K562 (cell line): ENCODE data around the gene KCNQ4. TPM values are rescaled to one million over a fixed set of nuclear protein-coding genes. Genes with fewer than 3 reads are reported as not detected.

ENCODE experiments used
- ATAC-seq: fragments of 200-7000 bp; cut with Tn5 transposase; 3 replicates; pipeline ENCODE4 v1.9.1; 2020; ENCODE audit warnings: moderate library complexity
- BruUV-seq: library from RNA; stranded (reverse); fragments of 400-500 nt; replicated peaks from 2 replicates; lab custom pipeline; 2021; lab: Mats Ljungman, UMichigan
- CTCF ChIA-PET: fragments of 300-600 bp; formaldehyde crosslinking; extraction: SDS; loops from one replicate; lab custom pipeline; 2021; ENCODE audit warnings: low intra/inter-chr PET ratio; lab: Yijun Ruan, JAX
- POLR2A ChIA-PET: fragments of 300-600, 350-650 bp; sonication (Branson Sonifier 250); formaldehyde crosslinking; extraction: SDS; loops from one replicate; lab custom pipeline; 2021; ENCODE audit warnings: antibody characterized with exemption, inconsistent platforms; lab: Yijun Ruan, JAX
- DNase-seq, 4 experiments: peaks; one replicate each; pipeline versions ENCODE4 v3.0.0 to v3.0.0-alpha.2; 2011 to 2018; ENCODE audit warnings: low spot score in 3 of 4, mixed read lengths in 3 of 4; ENCODE audit errors: extremely low read depth in 1 of 4
- FAIRE-seq: peaks from 2 replicates; lab custom pipeline; 2011; peaks lifted over from hg19 to GRCh38; lab: Jason Lieb, UNC
- H2AFZ ChIP-seq: 2 replicates; pipeline ENCODE4 v1.6.0; 2011; ENCODE audit warnings: low read depth, low read length, control low read depth, inconsistent platforms
- H3K27ac ChIP-seq: fragments of 200-600 bp; 3 replicates; pipeline ENCODE4 v1.8.0; 2011; ENCODE audit warnings: low read depth, mild to moderate bottlenecking, control low read depth, inconsistent platforms, low read length, moderate library complexity, mixed read lengths; ENCODE audit errors: extremely low read depth
- H3K27me3 ChIP-seq, 2 experiments: fragments of 300-600 bp in 1 of 2; 2 replicates in 1 of 2; 3 replicates in 1 of 2; pipeline versions ENCODE4 v1.6.0 to v1.8.0; 2011; ENCODE audit warnings: inconsistent platforms in 2 of 2, low read length in 2 of 2, mild to moderate bottlenecking in 1 of 2, mixed read lengths in 1 of 2, moderate library complexity in 1 of 2; ENCODE audit not compliant: control insufficient read depth in 2 of 2, insufficient read depth in 2 of 2
- H3K36me3 ChIP-seq: fragments of 300-600 bp; 3 replicates; pipeline ENCODE4 v1.8.0; 2011; ENCODE audit warnings: mild to moderate bottlenecking, low read length, inconsistent platforms; ENCODE audit not compliant: control insufficient read depth, insufficient read depth
- H3K4me1 ChIP-seq, 2 experiments: fragments of 200-600 bp in 1 of 2; replicated peaks in 1 of 2; 2 replicates in 1 of 2; 3 replicates in 1 of 2; pipeline versions ENCODE4 v1.5.1 to v1.8.0; 2011; ENCODE audit warnings: inconsistent platforms in 2 of 2, low read length in 2 of 2, mild to moderate bottlenecking in 1 of 2, mixed read lengths in 1 of 2, moderate library complexity in 1 of 2; ENCODE audit not compliant: control insufficient read depth in 2 of 2, insufficient read depth in 2 of 2
- H3K4me2 ChIP-seq: 2 replicates; pipeline ENCODE4 v1.6.1; 2011; ENCODE audit warnings: low read length, control low read depth, inconsistent platforms, mixed read lengths; ENCODE audit not compliant: insufficient read depth
- H3K4me3 ChIP-seq: fragments of 200-600 bp; sonication (generic), shearing (Covaris generic); 2 replicates; pipeline ENCODE4 v1.5.1; 2016; ENCODE audit warnings: control low read depth, inconsistent platforms
- H3K79me2 ChIP-seq: fragments of 200-600 bp; 3 replicates; pipeline ENCODE4 v1.8.0; 2011; ENCODE audit warnings: low read length, inconsistent platforms; ENCODE audit not compliant: control insufficient read depth, insufficient read depth
- H3K9ac ChIP-seq, 2 experiments: 2 replicates each; pipeline versions ENCODE4 v1.6.0 to v1.6.1; 2011; ENCODE audit warnings: low read depth in 2 of 2, low read length in 2 of 2, control low read depth in 1 of 2, inconsistent platforms in 1 of 2, mild to moderate bottlenecking in 1 of 2, mixed read lengths in 1 of 2; ENCODE audit not compliant: insufficient read depth in 1 of 2
- H3K9me1 ChIP-seq: one replicate; pipeline ENCODE4 v1.6.0; 2011; ENCODE audit warnings: inconsistent platforms, mild to moderate bottlenecking, low read length, moderate library complexity; ENCODE audit not compliant: control insufficient read depth, insufficient read depth
- H3K9me3 ChIP-seq: replicated peaks from 2 replicates; pipeline ENCODE4 v1.5.1; 2011; ENCODE audit warnings: low read depth, low read length, inconsistent platforms; ENCODE audit not compliant: control insufficient read depth, insufficient read depth
- H4K20me1 ChIP-seq: replicated peaks from 2 replicates; pipeline ENCODE4 v1.6.1; 2011; ENCODE audit warnings: low read length, inconsistent platforms, mixed read lengths; ENCODE audit not compliant: control insufficient read depth, insufficient read depth
- BCOR ChIP-seq: fragments of 450-650 bp; IDR thresholded peaks from 2 replicates; pipeline ENCODE4 v1.6.1; 2016
- CHCHD3 ChIP-seq: fragments of 250-450 bp; sonication (Bioruptor Pico); IDR thresholded peaks from 2 replicates; pipeline ENCODE4 v2.1.2; 2022; ENCODE audit warnings: mild to moderate bottlenecking
- FOXP1 ChIP-seq: sonication (generic); formaldehyde crosslinking; IDR thresholded peaks from 2 replicates; pipeline ENCODE4 v1.8.0; 2022; ENCODE audit warnings: mild to moderate bottlenecking, missing genetic modification reagents
- MIER1 ChIP-seq: fragments of 450-650 bp; IDR thresholded peaks from 2 replicates; pipeline ENCODE4 v1.6.1; 2016; ENCODE audit warnings: antibody characterized with exemption, mild to moderate bottlenecking, low read depth
- PML ChIP-seq: IDR thresholded peaks from 2 replicates; pipeline ENCODE4 v1.6.1; 2012; ENCODE audit warnings: low read length, inconsistent platforms
- TEAD1 ChIP-seq, 2 experiments: fragments of 450-650 bp in 1 of 2; sonication (generic) in 1 of 2; formaldehyde crosslinking; IDR thresholded peaks; 2 replicates each; pipeline versions ENCODE4 v1.4.0 to v1.8.0; 2020 to 2022; ENCODE audit warnings: mild to moderate bottlenecking in 2 of 2, missing genetic modification reagents in 1 of 2
- YBX1 ChIP-seq: fragments of 450-650 bp; IDR thresholded peaks from 2 replicates; pipeline ENCODE4 v1.7.1; 2016; ENCODE audit warnings: mild to moderate bottlenecking
- ZFP36 ChIP-seq: fragments of 150-350 bp; IDR thresholded peaks from 2 replicates; pipeline ENCODE4 v1.6.1; 2018; ENCODE audit warnings: low read length, low read depth; ENCODE audit not compliant: partially characterized antibody
- ZNF830 ChIP-seq: fragments of 250-450 bp; sonication (Bioruptor Pico); IDR thresholded peaks from 2 replicates; pipeline ENCODE4 v1.5.0; 2021; ENCODE audit warnings: mild to moderate bottlenecking
- WGBS: fragments of 100-300 bp; shearing (Covaris generic); methylation state at CpG from one replicate; pipeline ENCODE4 v1.1.6; 2016; ENCODE audit warnings: low coverage, mixed read lengths; ENCODE audit not compliant: insufficient coverage; ENCODE audit errors: missing lambda C conversion rate; 5-methylcytosine and 5-hydroxymethylcytosine counted together
- in situ Hi-C: fragments of 300-500 bp; cut with MboI; formaldehyde crosslinking; loops from 4 replicates; pipeline ENCODE4 v1.15.0; 2018; ENCODE audit warnings: inconsistent platforms, mixed read lengths
- intact Hi-C: fragments of 100-400 bp; cut with micrococcal nuclease; formaldehyde crosslinking; loops from 2 replicates; pipeline ENCODE4 v1.14.2; 2022
- polyA plus RNA-seq, 8 experiments: library from polyadenylated mRNA; depleted of rRNA in 4 of 8; stranded (reverse) in 5 of 8; unstranded in 3 of 8; fragments of >200 nt; fragmentation: Nextera tagmentation in 2 of 8; fragmentation: Illumina TruSeq in 1 of 8; extraction: Ambion mirVana in 2 of 8; extraction: Trizol in 1 of 8; gene quantifications; 2 replicates each; pipeline versions ENCODE4 v1.2.1 to v1.2.3, GENCODE V29; 2011 to 2014; ENCODE audit warnings: inconsistent platforms in 1 of 8, missing spikeins in 1 of 8
- total RNA-seq, 7 experiments: library from RNA; depleted of rRNA in 6 of 7; stranded (reverse); fragments of >200 nt in 6 of 7; fragmentation: Illumina TruSeq in 2 of 7; extraction: Trizol in 2 of 7; gene quantifications; 2 replicates each; pipeline versions ENCODE4 v1.2.1 to v1.2.3, GENCODE V29; 2011 to 2021; ENCODE audit warnings: low replicate concordance in 1 of 7
- TF ChIP-seq, protein P1 (sequence below): sonication (generic); formaldehyde crosslinking; IDR thresholded peaks from 2 replicates; pipeline ENCODE4 v1.8.0; 2022; ENCODE audit warnings: missing genetic modification reagents, mild to moderate bottlenecking, moderate library complexity, borderline replicate concordance
- TF ChIP-seq, protein P2 (sequence below): fragments of 250-450 bp; sonication (Bioruptor Pico); IDR thresholded peaks from 2 replicates; pipeline ENCODE4 v1.8.0; 2022; ENCODE audit warnings: inconsistent platforms, mild to moderate bottlenecking, moderate library complexity, borderline replicate concordance

Gene KCNQ4
- total and polyA plus RNA-seq, 9 of the 15 experiments (the other 6 are each of a cell fraction or from before 2014, with no cell fraction given): 0.07 to 4.1 (median 0.79) TPM

DNA sequence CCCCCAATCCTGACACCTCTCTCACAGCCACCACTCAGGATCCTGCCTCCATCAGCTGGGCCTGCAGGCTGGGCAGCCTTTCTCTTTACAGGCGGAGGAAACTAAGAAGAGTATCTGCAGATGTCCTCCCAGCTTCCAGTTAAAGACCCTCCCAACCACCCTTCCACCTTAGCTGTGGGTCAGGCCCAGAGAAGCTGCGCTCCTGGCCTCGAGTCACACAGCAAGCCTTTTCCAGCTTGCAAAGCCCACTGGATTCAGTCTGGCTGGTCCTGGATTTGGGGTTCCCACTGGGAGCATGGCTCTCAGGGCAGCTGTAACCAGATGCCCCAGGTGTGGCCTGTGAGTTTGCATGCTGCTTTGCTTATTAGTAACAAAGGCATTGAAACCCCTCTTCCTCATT is 19.9 kb downstream of the KCNQ4 start:
- in situ Hi-C loops: no loop called here
- 80% methylated on average over 3 of the region's 3 CpGs for WGBS
- POLR2A ChIA-PET: interaction anchor here (0.6 to 0.9 kb wide), 5 partner anchors 10 to 438 kb away, joined by 3 to 5 read pairs (median 3); partner anchors contain the start of genes NFYC and RIMS3

More for the DNA sequence above, 19.9 kb downstream of the KCNQ4 start:
- CTCF ChIA-PET: interaction anchor here (0.6 kb wide), 1 partner anchor 175 kb away, joined by 5 read pairs; no protein-coding TSS in a partner anchor
- Histone ChIP-seq H3K9me1 (no peaks in the 10 kb centered on the region), H3K27ac (peak overlapping the region; percentile 55; the same call in 1 of the 3 replicates), H3K4me1 (peaks cover 49 to 74% of the 10 kb centered on the region in 2 experiments), H3K79me2 (no peaks in the 10 kb centered on the region), H3K9ac (peak overlapping the region; percentile 60 to 81; a peak in 2 of 4 replicates), H2AFZ (0 out of 2 replicates have a peak overlapping the region, but pooled peaks have one; percentile 11), H4K20me1 (no peaks in the 10 kb centered on the region; the same call in 1 of the 2 replicates), H3K4me3 (no peak overlapping the region), H3K36me3 (no peaks in the 10 kb centered on the region), H3K27me3 (no peaks in the 10 kb centered on the region), H3K9me3 (no peaks in the 10 kb centered on the region), H3K4me2 (no peak overlapping the region; the same call in 1 of the 2 replicates)
- TF ChIP-seq TEAD1 (CRISPR knock-in tag; IDR thresholded peaks at IDR 0.05) (no peak), FOXP1 (0 out of 2 replicates have a peak, but pooled peaks have one; percentile 33), CHCHD3 (no peak), MIER1 (no peak), PML (no peak), BCOR (peak; percentile 32; the same call in 1 of the 2 replicates), ZFP36 (peak; percentile 84), YBX1 (no peak), ZNF830 (CRISPR knock-in tag) (no peak)
- TF ChIP-seq, protein P1, sequence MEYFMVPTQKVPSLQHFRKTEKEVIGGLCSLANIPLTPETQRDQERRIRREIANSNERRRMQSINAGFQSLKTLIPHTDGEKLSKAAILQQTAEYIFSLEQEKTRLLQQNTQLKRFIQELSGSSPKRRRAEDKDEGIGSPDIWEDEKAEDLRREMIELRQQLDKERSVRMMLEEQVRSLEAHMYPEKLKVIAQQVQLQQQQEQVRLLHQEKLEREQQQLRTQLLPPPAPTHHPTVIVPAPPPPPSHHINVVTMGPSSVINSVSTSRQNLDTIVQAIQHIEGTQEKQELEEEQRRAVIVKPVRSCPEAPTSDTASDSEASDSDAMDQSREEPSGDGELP (CRISPR knock-in tag): 0 out of 2 replicates have a peak, but pooled peaks have one; percentile 42
- TF ChIP-seq, protein P2, sequence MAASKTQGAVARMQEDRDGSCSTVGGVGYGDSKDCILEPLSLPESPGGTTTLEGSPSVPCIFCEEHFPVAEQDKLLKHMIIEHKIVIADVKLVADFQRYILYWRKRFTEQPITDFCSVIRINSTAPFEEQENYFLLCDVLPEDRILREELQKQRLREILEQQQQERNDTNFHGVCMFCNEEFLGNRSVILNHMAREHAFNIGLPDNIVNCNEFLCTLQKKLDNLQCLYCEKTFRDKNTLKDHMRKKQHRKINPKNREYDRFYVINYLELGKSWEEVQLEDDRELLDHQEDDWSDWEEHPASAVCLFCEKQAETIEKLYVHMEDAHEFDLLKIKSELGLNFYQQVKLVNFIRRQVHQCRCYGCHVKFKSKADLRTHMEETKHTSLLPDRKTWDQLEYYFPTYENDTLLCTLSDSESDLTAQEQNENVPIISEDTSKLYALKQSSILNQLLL: no peak
- intact Hi-C loops: no loop called here
- FAIRE-seq (no peak), ATAC-seq (no peak), DNase-seq (no peak)
- BruUV-seq: no TSS peak
